ENCODE data around the gene MYL5. TPM values are rescaled to one million over a fixed set of nuclear protein-coding genes. Genes with fewer than 3 reads are reported as not detected.

The MYL5 gene
- total and polyA plus RNA-seq, 2 of the 4 experiments (the other 2 are of a cell fraction) = 9.1 to 16.0 TPM

DNA sequence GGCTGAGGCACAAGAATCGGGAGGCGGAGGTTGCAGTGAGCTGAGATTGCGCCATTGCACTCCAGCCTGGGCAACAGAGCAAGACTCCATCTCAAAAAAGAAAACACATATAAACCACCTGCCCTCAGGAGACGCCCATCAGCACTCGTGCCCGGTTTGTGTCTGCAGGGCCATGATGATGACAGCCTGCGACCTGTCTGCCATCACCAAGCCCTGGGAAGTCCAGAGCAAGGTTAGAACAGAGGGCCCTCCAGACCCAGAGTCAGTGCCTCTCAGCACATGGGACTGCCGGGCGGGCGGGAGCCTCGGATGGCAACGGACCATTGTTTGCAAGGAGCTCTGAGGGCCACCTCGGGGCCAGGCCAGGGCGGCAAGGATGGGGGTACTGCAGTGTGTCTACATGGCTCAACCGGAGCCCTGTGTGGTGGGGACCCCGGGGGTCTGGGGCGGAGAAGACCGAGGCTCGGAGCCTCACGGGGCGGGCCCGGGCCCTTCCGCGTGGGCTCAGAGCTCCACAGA, 9.6 kb upstream of the MYL5 start (continued):
- no peak for TF ChIP-seq ELK1 (IDR thresholded peaks at IDR 0.05; ENCODE audit: borderline replicate concordance, low read depth, low read length)
- no peak for TF ChIP-seq MXI1 (IDR thresholded peaks at IDR 0.05; ENCODE audit: borderline replicate concordance, low read depth, low read length)
- no peak for TF ChIP-seq USF2 (IDR thresholded peaks at IDR 0.05; ENCODE audit: low read depth, low read length)
- TF ChIP-seq NFE2L2 (IDR thresholded peaks at IDR 0.05; ENCODE audit: low read depth, low read length) = no peak
- no peak for TF ChIP-seq CEBPB (IDR thresholded peaks at IDR 0.05; ENCODE audit: low read depth, low read length)

All from IMR-90 (cell line).